Endothelial cell of umbilical vein (primary cell): ENCODE data around the gene MB21D2. TPM values are rescaled to one million over a fixed set of nuclear protein-coding genes. Genes with fewer than 3 reads are reported as not detected.

Experiments
- BruUV-seq: library from RNA; stranded (reverse); fragments of 400-500 nt; replicated peaks from 2 replicates; lab custom pipeline; 2021; lab: Mats Ljungman, UMichigan
- CTCF ChIA-PET: fragments of 300-600, 350-600 bp; sonication (Branson Sonifier 250); formaldehyde crosslinking; loops from one replicate; lab custom pipeline; 2021; ENCODE audit warnings: antibody characterized with exemption, inconsistent platforms; lab: Charles Lee
- POLR2A ChIA-PET: fragments of 300-600, 350-600 bp; sonication (Branson Sonifier 250); formaldehyde crosslinking; loops from one replicate; lab custom pipeline; 2021; ENCODE audit warnings: antibody characterized with exemption, inconsistent platforms; lab: Charles Lee
- DNase-seq: peaks from one replicate; pipeline ENCODE4 v3.0.0-alpha.2; 2011; ENCODE audit warnings: low read depth, low spot score
- FAIRE-seq: peaks from 2 replicates; lab custom pipeline; 2011; peaks lifted over from hg19 to GRCh38; lab: Jason Lieb, UNC
- H2AFZ ChIP-seq: 2 replicates; pipeline ENCODE4 v1.6.0; 2012; ENCODE audit warnings: low read depth, low read length, control low read depth, inconsistent platforms
- H3K27ac ChIP-seq: 2 replicates; pipeline ENCODE4 v1.5.1; 2011; ENCODE audit warnings: low read depth, mild to moderate bottlenecking, control low read depth, low read length, moderate library complexity; ENCODE audit not compliant: insufficient read depth
- H3K27me3 ChIP-seq, 2 experiments: 2 replicates each; pipeline versions ENCODE4 v1.6.0 to v1.6.1; 2011; ENCODE audit warnings: low read length in 2 of 2, mixed read lengths in 1 of 2; ENCODE audit not compliant: control insufficient read depth in 2 of 2, insufficient read depth in 2 of 2
- H3K36me3 ChIP-seq, 2 experiments: 2 replicates in 1 of 2; 3 replicates in 1 of 2; pipeline ENCODE4 v1.5.1; 2011; ENCODE audit warnings: low read length in 2 of 2, mild to moderate bottlenecking in 1 of 2, moderate library complexity in 1 of 2; ENCODE audit not compliant: control insufficient read depth in 2 of 2, insufficient read depth in 2 of 2; ENCODE audit errors: extremely low read depth in 1 of 2
- H3K4me1 ChIP-seq: 3 replicates; pipeline ENCODE4 v1.5.1; 2011; ENCODE audit warnings: mild to moderate bottlenecking, low read length; ENCODE audit not compliant: control insufficient read depth, insufficient read depth; ENCODE audit errors: extremely low read depth
- H3K4me2 ChIP-seq: 2 replicates; pipeline ENCODE4 v1.6.1; 2011; ENCODE audit warnings: low read length, control low read depth, mixed read lengths; ENCODE audit not compliant: insufficient read depth
- H3K4me3 ChIP-seq, 3 experiments: fragments of 200-600 bp in 1 of 3; sonication (generic), shearing (Covaris generic) in 1 of 3; replicated peaks in 1 of 3; 2 replicates each; pipeline ENCODE4 v1.5.1; 2011 to 2016; ENCODE audit warnings: control low read depth in 3 of 3, low read length in 3 of 3, mild to moderate bottlenecking in 2 of 3, inconsistent platforms in 1 of 3, low read depth in 1 of 3, moderate library complexity in 1 of 3; ENCODE audit not compliant: insufficient read depth in 1 of 3
- H3K79me2 ChIP-seq: 2 replicates; pipeline ENCODE4 v1.6.0; 2012; ENCODE audit warnings: low read length, inconsistent platforms; ENCODE audit not compliant: control insufficient read depth, insufficient read depth
- H3K9ac ChIP-seq: replicated peaks from 2 replicates; pipeline ENCODE3; 2011; ENCODE audit warnings: low read length, control low read depth; ENCODE audit not compliant: insufficient read depth; ENCODE audit errors: extremely low read depth
- H3K9me1 ChIP-seq: replicated peaks from 3 replicates; pipeline ENCODE4 v1.6.0; 2011; ENCODE audit warnings: mild to moderate bottlenecking, low read length; ENCODE audit not compliant: control insufficient read depth, insufficient read depth; ENCODE audit errors: extremely low read depth
- H3K9me3 ChIP-seq: replicated peaks from 2 replicates; pipeline ENCODE4 v1.5.1; 2012; ENCODE audit warnings: low read length, inconsistent platforms; ENCODE audit not compliant: control insufficient read depth, insufficient read depth
- H4K20me1 ChIP-seq: replicated peaks from 2 replicates; pipeline ENCODE3; 2011; ENCODE audit warnings: mild to moderate bottlenecking, low read length; ENCODE audit not compliant: control insufficient read depth, insufficient read depth; ENCODE audit errors: extremely low read depth
- EZH2 ChIP-seq: IDR thresholded peaks from 2 replicates; pipeline ENCODE4 v1.6.1; 2012; ENCODE audit warnings: borderline replicate concordance, low read depth, mild to moderate bottlenecking, moderate library complexity, low read length, inconsistent platforms; ENCODE audit not compliant: severe bottlenecking
- FOS ChIP-seq: IDR thresholded peaks from 2 replicates; pipeline ENCODE4 v1.6.1; 2011; ENCODE audit warnings: mild to moderate bottlenecking, low read length, moderate library complexity, borderline replicate concordance; ENCODE audit not compliant: insufficient read depth
- GATA2 ChIP-seq: IDR thresholded peaks from 2 replicates; pipeline ENCODE4 v1.7.0; 2011; ENCODE audit warnings: low read depth, mild to moderate bottlenecking, moderate library complexity, mixed read lengths, low read length; ENCODE audit not compliant: insufficient read length, insufficient read depth
- JUN ChIP-seq: IDR thresholded peaks from 2 replicates; pipeline ENCODE4 v1.6.1; 2011; ENCODE audit warnings: borderline replicate concordance, low read depth; ENCODE audit not compliant: insufficient read length, insufficient read depth
- MYC ChIP-seq: IDR thresholded peaks from one replicate; pipeline ENCODE4 v1.6.1; 2011; ENCODE audit warnings: mild to moderate bottlenecking, low read depth, low read length
- POLR2A ChIP-seq: IDR thresholded peaks from 2 replicates; pipeline ENCODE4 v1.6.1; 2012; ENCODE audit warnings: low read depth, mild to moderate bottlenecking, control low read depth, low read length
- POLR2AphosphoS5 ChIP-seq: IDR thresholded peaks from 2 replicates; pipeline ENCODE4 v1.6.1; 2012; ENCODE audit warnings: low read depth, mild to moderate bottlenecking, control low read depth, low read length, moderate library complexity; ENCODE audit not compliant: insufficient read depth
- dilution Hi-C: fragments of 300-500 bp; cut with MboI; formaldehyde crosslinking; loops from one replicate; pipeline ENCODE4 v1.15.0; 2019; ENCODE audit warnings: low sequenced_read_pairs; ENCODE audit not compliant: extremely low pct_ligation_motif_present
- intact Hi-C: fragments of 100-400 bp; cut with micrococcal nuclease; formaldehyde crosslinking; loops from one replicate; pipeline ENCODE4 v1.10.0; 2022
- polyA plus RNA-seq, 4 experiments: library from polyadenylated mRNA; depleted of rRNA in 3 of 4; stranded (reverse) in 3 of 4; unstranded in 1 of 4; fragments of >200 nt; gene quantifications; 2 replicates each; pipeline versions ENCODE4 v1.2.1 to v1.2.3, GENCODE V29; 2011 to 2012; ENCODE audit warnings: missing spikeins in 1 of 4
- total RNA-seq: library from RNA; stranded (reverse); gene quantifications from 2 replicates; pipeline ENCODE4 v1.2.3, GENCODE V29; 2021
- TF ChIP-seq, protein P1 (sequence below), 2 donors: IDR thresholded peaks; 1 replicate in 1 of 2; 2 replicates in 1 of 2; pipeline ENCODE4 v1.5.1; 2011; ENCODE audit warnings: low read length in 2 of 2, mild to moderate bottlenecking in 2 of 2, moderate library complexity in 2 of 2, control low read depth in 1 of 2, inconsistent platforms in 1 of 2, low read depth in 1 of 2; ENCODE audit not compliant: insufficient read depth in 1 of 2; ENCODE audit errors: extremely low read depth in 1 of 2
- TF ChIP-seq, protein P2 (sequence below): IDR thresholded peaks from 2 replicates; pipeline ENCODE4 v1.6.1; 2011; ENCODE audit not compliant: insufficient read depth, insufficient read length

The MB21D2 gene
- total and polyA plus RNA-seq, 2 donors (not counting 3 experiments of a cell fraction or from before 2014, with no cell fraction given), result 6.7 to 7.4 TPM

DNA sequence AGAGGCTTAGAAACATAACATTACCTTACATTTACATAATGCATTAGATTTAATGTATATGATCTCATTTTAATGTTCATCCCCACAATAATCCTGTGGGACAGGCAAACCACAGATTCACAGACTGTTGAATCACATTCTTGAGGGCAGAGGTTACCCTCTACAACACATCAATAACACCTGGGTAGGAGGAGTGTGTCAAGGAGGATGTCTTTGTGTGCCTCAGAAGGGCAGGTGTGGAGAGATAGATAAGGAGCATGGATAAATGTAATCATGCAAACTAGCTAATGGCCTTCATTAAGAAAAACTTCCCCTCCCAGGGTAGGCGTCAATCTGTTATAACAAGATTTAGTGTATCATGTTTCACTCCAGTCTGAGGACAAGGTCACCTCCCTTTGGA, 12.9 kb upstream of the MB21D2 start:
- CTCF ChIA-PET, result interaction anchor here (1.0 kb wide), 1 partner anchor 108 kb away, joined by 3 read pairs; no protein-coding TSS in a partner anchor

More for the DNA sequence above, 12.9 kb upstream of the MB21D2 start:
- intact Hi-C loops, result no loop called here
- H3K27me3 ChIP-seq, result no peaks in the 10 kb centered on the region
- POLR2A ChIA-PET, result no interaction called here
- no peaks in the 10 kb centered on the region for H3K36me3 ChIP-seq
- no peaks in the 10 kb centered on the region for H3K9me1 ChIP-seq
- H3K27ac ChIP-seq, result no peak overlapping the region
- BruUV-seq, result no TSS peak
- no peak overlapping the region for H3K4me3 ChIP-seq
- H2AFZ ChIP-seq, result no peak overlapping the region
- H3K4me2 ChIP-seq, result no peak overlapping the region
- DNase-seq, result no peak
- TF ChIP-seq, protein P1, sequence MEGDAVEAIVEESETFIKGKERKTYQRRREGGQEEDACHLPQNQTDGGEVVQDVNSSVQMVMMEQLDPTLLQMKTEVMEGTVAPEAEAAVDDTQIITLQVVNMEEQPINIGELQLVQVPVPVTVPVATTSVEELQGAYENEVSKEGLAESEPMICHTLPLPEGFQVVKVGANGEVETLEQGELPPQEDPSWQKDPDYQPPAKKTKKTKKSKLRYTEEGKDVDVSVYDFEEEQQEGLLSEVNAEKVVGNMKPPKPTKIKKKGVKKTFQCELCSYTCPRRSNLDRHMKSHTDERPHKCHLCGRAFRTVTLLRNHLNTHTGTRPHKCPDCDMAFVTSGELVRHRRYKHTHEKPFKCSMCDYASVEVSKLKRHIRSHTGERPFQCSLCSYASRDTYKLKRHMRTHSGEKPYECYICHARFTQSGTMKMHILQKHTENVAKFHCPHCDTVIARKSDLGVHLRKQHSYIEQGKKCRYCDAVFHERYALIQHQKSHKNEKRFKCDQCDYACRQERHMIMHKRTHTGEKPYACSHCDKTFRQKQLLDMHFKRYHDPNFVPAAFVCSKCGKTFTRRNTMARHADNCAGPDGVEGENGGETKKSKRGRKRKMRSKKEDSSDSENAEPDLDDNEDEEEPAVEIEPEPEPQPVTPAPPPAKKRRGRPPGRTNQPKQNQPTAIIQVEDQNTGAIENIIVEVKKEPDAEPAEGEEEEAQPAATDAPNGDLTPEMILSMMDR (IDR thresholded peaks at IDR 0.05; ENCODE audit: extremely low read depth in 1 of 2, insufficient read depth in 1 of 2, low read depth in 1 of 2, low read length in 2 of 2), result no peak
- TF ChIP-seq EZH2 (no peak), MYC (no peak), POLR2AphosphoS5 (no peak), FOS (no peak), GATA2 (no peak), JUN (no peak), POLR2A (no peak)
- TF ChIP-seq, protein P2, sequence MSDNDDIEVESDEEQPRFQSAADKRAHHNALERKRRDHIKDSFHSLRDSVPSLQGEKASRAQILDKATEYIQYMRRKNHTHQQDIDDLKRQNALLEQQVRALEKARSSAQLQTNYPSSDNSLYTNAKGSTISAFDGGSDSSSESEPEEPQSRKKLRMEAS, result no peak
- dilution Hi-C loops, result no loop called here
- H3K79me2 ChIP-seq, result no peaks in the 10 kb centered on the region
- FAIRE-seq, result no peak
- no peaks in the 10 kb centered on the region for H3K9me3 ChIP-seq
- no peaks in the 10 kb centered on the region for H3K4me1 ChIP-seq
- no peak overlapping the region for H3K9ac ChIP-seq
- H4K20me1 ChIP-seq, result no peaks in the 10 kb centered on the region
